T-helper 17 cell (primary cell): ENCODE results near the gene NR2E3. TPM values are rescaled to one million over a fixed set of nuclear protein-coding genes. Genes with fewer than 3 reads are reported as not detected.

ENCODE experiments used
- ATAC-seq: fragments of 150-1000 bp; cut with Tn5 transposase; 2 replicates; pipeline ENCODE4 v1.10.0; 2021; ENCODE audit warnings: mild to moderate bottlenecking, moderate library complexity
- DNase-seq, 3 donors: peaks; one replicate each; pipeline versions ENCODE4 v3.0.0 to v3.0.0-alpha.2; 2020 to 2021
- H3K9me3 ChIP-seq: one replicate; pipeline ENCODE4 v1.7.0; 2013; ENCODE audit warnings: low read length, mild to moderate bottlenecking; ENCODE audit not compliant: control insufficient read depth, poor library complexity, severe bottlenecking
- H3K27ac Mint-ChIP-seq: one replicate; pipeline ENCODE4 v1.8.0; 2022; ENCODE audit warnings: mild to moderate bottlenecking, moderate library complexity, mixed read lengths
- H3K27me3 Mint-ChIP-seq: one replicate; pipeline ENCODE4 v1.8.0; 2022; ENCODE audit warnings: mixed read lengths
- H3K36me3 Mint-ChIP-seq: one replicate; pipeline ENCODE4 v1.8.0; 2022; ENCODE audit warnings: low read depth, mixed read lengths
- H3K4me1 Mint-ChIP-seq: one replicate; pipeline ENCODE4 v1.8.0; 2022; ENCODE audit warnings: mild to moderate bottlenecking, mixed read lengths
- H3K4me3 Mint-ChIP-seq: one replicate; pipeline ENCODE4 v1.8.0; 2022; ENCODE audit warnings: mild to moderate bottlenecking, moderate library complexity, mixed read lengths
- total RNA-seq, 4 donors: library from RNA in 2 of 4; stranded (reverse) in 2 of 4; gene quantifications; one replicate each; pipeline ENCODE4 v1.2.3 and lab custom pipeline; 2022 to 2026

NR2E3 gene
- total RNA-seq, 2 donors from 2014 or later: not detected

DNA sequence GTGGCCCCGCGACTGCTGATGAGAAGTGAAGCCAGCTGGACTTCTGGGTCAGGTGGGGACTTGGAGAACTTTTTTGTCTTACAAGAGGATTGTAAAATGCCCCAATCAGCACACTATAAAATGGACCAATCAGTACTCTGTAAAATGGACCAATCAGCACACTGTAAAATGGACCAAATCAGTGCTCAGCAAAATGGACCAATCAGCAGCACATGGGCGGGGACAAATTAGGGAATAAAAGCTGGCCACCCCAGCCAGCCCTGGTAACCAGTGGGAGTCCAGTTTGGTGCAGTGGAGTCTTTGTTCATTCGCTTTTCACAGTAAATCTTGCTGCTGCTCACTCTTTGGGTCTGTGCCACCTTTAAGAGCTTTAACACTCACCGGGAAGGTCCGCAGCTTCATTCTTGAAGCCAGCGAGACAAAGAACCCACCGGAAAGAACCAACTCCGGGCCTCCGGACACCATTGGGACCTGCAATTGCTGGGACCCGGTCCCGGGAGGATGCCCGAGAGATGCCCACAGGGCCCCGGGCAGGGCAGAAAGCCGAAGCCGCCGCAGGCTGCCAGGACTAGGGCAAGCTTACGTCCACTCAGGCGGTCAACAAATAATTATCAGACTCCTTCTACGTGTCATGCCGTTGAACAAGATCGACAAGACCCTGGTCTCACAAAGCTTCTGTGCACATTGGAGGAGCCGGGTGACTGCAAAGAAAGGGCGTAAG lies 8.3 kb upstream of the NR2E3 start:
- ATAC-seq: no peak
- H3K9me3 ChIP-seq: no peaks in the 10 kb centered on the region
- no peak overlapping the region for H3K4me3 Mint-ChIP-seq
- H3K27ac Mint-ChIP-seq: no peak overlapping the region
- peaks cover 63% of the 10 kb centered on the region for H3K27me3 Mint-ChIP-seq
- H3K36me3 Mint-ChIP-seq: peaks cover 6% of the 10 kb centered on the region
- peaks cover 2% of the 10 kb centered on the region for H3K4me1 Mint-ChIP-seq
- DNase-seq: no peak

DNA sequence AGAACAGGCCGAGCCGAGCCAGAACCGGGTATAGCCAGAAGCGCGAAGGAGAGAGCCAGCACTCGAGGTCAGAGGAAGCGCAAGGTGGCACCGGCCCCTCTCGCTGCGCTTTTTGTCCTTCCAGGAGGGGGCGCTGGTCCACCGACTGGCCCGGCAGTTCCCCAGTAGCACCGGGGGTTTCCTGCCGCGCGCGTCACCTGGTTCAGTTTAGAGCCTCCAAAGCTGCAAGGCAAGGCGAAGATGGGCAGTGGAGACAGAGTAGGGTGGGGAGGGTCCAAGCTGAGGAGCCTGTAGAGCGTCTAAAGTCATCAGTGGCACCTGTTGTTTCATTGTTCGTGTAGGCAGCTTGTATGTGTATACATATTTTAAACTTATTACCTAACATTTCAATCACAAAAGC lies 7.6 kb upstream of the NR2E3 start:
- Mint-ChIP-seq H3K27me3 (peaks cover 70% of the 10 kb centered on the region), H3K36me3 (peaks cover 6% of the 10 kb centered on the region), H3K4me3 (no peak overlapping the region), H3K27ac (no peak overlapping the region), H3K4me1 (peaks cover 2% of the 10 kb centered on the region)
- H3K9me3 ChIP-seq: no peaks in the 10 kb centered on the region
- no peak for DNase-seq
- peak; percentile 40 for ATAC-seq

DNA sequence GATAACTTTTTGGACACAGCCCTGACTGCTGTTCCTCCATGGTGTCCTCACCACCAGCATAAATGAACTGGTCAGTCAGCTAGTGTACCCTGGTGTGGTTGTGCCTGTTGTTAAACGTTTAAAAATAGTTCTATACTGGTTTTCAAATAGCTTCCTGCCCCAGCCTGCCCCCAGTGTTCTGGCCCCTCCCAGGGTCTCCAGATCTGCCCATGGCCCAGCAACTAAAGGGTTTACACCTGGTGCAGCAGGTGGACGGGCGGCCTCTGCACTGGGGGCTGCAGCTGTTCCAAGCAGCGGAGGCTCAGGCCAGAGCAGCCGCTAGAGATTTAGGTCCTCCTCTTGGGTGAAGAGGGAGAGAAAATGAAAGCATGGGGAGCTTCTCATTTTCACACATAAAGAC lies 6.1 kb upstream of the NR2E3 start:
- peaks cover 2% of the 10 kb centered on the region for H3K4me1 Mint-ChIP-seq
- no peak for ATAC-seq

DNA sequence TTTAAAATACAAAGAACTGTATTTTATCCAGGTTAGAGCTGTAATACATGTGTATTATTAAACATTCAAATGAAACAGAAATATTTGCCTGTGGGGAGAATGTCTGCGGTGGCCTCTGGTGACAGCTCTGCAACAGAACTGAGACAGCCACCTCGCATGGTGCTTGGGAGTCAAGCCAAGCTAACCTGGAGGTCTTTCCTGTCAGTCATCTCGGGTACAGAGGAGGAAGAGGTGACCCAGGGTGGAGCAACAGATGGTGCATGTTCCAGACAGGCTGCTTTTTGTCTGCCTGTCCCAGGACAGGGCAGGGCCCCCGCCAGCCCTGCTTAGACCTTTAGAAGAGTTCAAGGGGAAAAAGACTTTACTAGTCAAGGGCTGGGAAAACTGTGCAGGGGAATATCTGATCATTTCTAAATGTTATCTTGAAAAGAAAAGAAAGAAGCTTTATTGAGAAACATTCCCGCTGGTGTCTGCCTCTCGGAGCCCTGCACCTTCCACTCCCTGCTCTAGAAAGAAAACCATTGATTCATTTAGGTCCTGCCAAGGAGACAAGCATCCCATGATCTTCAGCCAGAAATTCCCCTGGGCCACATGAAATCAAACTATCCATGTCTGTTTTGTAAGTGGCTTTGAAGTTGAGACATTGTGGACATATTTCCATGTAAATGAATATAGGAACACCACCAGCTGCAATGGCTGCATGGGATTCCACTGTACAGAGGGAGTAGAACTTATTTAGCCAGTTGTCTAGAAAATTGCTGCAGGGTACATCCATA lies 5.5 kb upstream of the NR2E3 start:
- H3K4me1 Mint-ChIP-seq: peaks cover 2% of the 10 kb centered on the region
- DNase-seq (no peak), ATAC-seq (no peak)
- H3K27me3 Mint-ChIP-seq: peaks cover 66% of the 10 kb centered on the region
- H3K36me3 Mint-ChIP-seq: peaks cover 6% of the 10 kb centered on the region
- H3K4me3 Mint-ChIP-seq: no peak overlapping the region
- H3K9me3 ChIP-seq: no peaks in the 10 kb centered on the region
- H3K27ac Mint-ChIP-seq: no peak overlapping the region

More for the DNA sequence above, 6.1 kb upstream of the NR2E3 start:
- no peaks in the 10 kb centered on the region for H3K9me3 ChIP-seq
- peaks cover 6% of the 10 kb centered on the region for H3K36me3 Mint-ChIP-seq
- peaks cover 68% of the 10 kb centered on the region for H3K27me3 Mint-ChIP-seq
- H3K4me3 Mint-ChIP-seq: no peak overlapping the region
- DNase-seq: no peak
- no peak overlapping the region for H3K27ac Mint-ChIP-seq

DNA sequence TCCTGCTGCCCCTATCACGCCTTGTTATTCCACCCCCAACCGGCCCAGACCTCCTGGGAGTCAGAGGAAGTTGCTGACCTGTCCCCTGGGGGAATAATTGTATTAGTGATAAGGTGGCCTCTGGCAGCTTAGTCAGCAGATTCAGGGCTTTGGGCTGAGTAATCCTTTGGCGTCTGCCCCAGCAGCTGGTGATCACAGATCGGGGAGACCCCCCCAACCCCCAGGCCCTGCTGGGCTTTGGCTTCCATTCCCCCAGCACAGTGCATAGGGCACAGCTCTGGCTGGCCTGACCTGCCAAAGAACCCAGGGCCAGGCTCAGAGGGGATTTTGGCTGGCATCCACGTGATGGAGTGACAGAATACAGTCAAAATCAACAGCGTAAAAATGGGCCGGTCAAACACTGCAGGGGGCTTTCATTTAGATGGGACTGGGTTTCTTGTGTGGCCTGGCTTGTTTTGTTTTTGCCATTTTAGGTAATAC lies 3.9 kb upstream of the NR2E3 start:
- Mint-ChIP-seq H3K27me3 (peaks cover 50% of the 10 kb centered on the region), H3K4me3 (no peak overlapping the region), H3K27ac (no peak overlapping the region), H3K4me1 (peaks cover 2% of the 10 kb centered on the region), H3K36me3 (peaks cover 4% of the 10 kb centered on the region)
- no peak for DNase-seq
- H3K9me3 ChIP-seq: no peaks in the 10 kb centered on the region
- ATAC-seq: no peak

DNA sequence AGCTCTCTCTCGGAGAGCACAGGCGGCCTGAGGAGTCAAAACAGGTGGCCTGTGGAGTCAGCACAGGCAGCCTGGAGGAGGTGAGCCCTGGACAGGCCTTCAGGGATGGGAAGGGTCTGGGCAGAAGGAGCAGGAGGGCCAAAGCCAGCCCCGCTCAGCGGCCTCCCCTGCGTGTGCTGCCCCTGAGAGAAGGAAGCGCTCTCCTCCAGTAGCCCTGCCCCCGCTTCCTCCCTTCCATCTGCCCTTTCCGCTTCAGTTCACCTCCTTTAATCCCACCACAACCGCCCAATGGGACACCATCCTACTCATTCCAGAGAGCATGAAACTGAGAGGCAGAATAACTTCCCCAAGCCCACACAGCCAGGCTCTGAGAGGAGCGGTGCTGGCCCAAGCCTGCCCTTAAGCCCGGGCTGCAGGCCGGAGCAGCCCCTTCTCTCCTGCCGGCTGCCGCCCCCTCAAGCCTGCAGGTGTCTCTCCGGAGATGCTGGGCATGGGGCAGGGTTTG lies 3.2 kb upstream of the NR2E3 start:
- no peak for DNase-seq
- Mint-ChIP-seq H3K4me1 (peaks cover 2% of the 10 kb centered on the region), H3K27me3 (peaks cover 45% of the 10 kb centered on the region), H3K36me3 (peaks cover 4% of the 10 kb centered on the region), H3K4me3 (no peak overlapping the region), H3K27ac (no peak overlapping the region)
- no peaks in the 10 kb centered on the region for H3K9me3 ChIP-seq
- no peak for ATAC-seq

DNA sequence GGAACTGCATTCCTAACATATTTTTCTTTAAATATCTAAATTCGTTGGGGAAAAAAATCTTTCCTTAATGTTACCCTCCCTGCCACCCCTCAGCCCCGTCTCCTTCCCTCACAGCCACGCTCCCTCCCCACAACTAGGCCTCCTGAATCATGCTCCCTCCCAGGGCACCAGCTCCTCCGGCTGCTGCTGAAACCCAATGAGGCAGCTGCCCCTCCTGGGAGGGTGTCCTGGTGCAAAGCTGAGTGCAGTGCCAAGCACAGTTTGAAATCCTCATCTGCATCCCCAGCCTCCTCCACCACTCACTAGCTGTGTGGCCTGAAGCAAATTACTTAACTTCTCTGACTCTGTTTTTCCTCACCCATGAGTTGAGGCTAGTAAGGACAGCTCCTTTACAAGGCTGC lies 2.7 kb upstream of the NR2E3 start:
- no peak for ATAC-seq
- DNase-seq: no peak
- no peak overlapping the region for H3K4me3 Mint-ChIP-seq
- H3K4me1 Mint-ChIP-seq: peaks cover 2% of the 10 kb centered on the region
- H3K27ac Mint-ChIP-seq: no peak overlapping the region
- peaks cover 2% of the 10 kb centered on the region for H3K36me3 Mint-ChIP-seq
- no peaks in the 10 kb centered on the region for H3K9me3 ChIP-seq
- H3K27me3 Mint-ChIP-seq: peaks cover 40% of the 10 kb centered on the region

DNA sequence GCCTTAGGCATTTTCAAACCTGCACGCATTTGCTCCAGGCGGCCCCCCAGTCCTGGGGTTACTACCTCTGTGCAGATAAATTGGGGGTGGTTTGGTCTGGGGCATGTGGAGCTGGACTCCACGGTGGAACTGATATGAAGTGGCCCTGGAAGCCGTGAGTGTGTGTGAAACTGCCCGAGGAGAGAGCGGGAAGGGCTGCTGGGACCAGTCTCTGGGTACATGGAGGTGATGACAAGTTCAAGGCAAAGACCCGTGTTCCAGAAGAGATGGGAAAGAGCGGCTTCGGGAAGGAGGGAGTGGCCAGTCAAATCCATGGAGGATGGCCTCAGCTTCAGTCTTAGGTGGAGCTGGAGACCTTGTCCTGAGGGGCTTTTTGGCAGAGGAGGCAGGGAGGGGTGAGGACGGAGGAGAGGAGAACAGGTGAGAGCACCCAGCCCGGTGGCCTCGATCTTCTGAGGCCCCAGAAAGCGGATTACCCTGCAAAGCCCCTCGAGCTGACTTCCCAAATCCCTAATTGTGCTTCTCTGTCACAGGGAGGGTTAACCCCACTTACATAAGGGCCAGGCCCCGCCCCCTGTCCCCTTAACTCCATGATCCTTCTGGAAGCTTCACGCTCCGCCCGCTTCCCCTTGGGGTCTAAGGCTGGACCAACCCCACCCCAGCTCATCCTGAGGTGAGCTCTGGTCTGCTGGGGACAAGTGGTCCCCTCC lies 1.9 kb upstream of the NR2E3 start:
- no peak for DNase-seq
- ATAC-seq: no peak
- H3K4me1 Mint-ChIP-seq: peaks cover 2% of the 10 kb centered on the region
- H3K27me3 Mint-ChIP-seq: peaks cover 35% of the 10 kb centered on the region
- no peak overlapping the region for H3K4me3 Mint-ChIP-seq
- H3K36me3 Mint-ChIP-seq: peaks cover 2% of the 10 kb centered on the region
- H3K27ac Mint-ChIP-seq: peak overlapping the region; percentile 11
- no peaks in the 10 kb centered on the region for H3K9me3 ChIP-seq

DNA sequence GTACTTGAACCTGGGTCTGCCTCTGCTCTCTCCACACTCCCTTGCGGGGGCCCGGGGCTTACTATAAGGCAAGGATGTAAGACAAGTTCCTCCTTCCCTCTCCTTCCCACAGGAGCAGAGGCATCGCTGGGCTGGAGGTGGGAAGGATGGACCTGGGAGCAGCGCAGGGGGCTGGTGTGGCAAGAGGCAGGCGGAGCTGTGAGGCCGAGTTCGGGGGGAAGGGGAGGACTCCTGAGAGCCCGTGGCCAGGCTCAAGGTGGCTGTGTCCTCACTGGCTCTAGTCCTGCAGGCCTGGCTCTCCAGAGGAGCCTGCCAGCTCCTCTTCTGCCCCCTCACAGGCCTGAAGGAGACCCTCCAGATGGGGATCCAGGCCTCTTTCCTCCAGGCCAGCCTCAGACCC lies 1.0 kb upstream of the NR2E3 start:
- DNase-seq (no peak), ATAC-seq (no peak)
- Mint-ChIP-seq H3K27ac (peak overlapping the region; percentile 11), H3K4me1 (peaks cover 2% of the 10 kb centered on the region), H3K27me3 (peaks cover 35% of the 10 kb centered on the region), H3K36me3 (peaks cover 2% of the 10 kb centered on the region), H3K4me3 (no peak overlapping the region)
- no peaks in the 10 kb centered on the region for H3K9me3 ChIP-seq

DNA sequence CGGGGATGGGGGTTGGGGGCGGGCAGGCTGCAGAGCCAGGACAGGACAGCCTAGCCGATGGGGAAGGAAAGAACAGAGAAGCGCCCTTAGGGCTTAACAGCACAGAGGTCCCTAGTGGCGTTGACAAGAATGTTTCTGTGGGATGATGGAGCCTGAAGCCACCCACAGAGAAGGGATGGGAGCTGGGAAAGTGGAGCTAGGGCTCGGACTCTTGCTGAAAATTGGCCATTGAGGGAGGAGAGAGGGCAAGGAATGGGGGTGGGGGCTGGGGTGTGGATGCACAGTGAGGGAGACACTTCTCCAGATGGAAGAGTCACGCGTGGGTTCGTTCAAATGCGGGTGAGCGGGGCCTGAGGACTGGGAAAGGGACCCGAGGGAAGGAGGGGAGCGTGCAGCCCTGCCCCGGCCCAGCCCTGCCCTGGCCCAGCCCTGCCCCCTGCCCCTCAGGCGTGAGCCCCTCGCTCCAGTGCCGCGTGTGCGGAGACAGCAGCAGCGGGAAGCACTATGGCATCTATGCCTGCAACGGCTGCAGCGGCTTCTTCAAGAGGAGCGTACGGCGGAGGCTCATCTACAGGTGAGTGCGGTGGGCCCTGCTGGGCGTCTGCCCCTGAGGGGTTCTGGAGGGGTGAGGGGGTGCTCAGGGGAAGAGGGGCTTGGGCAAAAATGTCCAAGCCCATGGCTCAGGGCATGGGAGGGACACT lies 832 bp downstream of the NR2E3 start:
- Mint-ChIP-seq H3K36me3 (no peaks in the 10 kb centered on the region), H3K4me1 (no peaks in the 10 kb centered on the region), H3K27me3 (peaks cover 20% of the 10 kb centered on the region), H3K27ac (no peak overlapping the region), H3K4me3 (no peak overlapping the region)
- ATAC-seq (no peak), DNase-seq (no peak)
- H3K9me3 ChIP-seq: no peaks in the 10 kb centered on the region

DNA sequence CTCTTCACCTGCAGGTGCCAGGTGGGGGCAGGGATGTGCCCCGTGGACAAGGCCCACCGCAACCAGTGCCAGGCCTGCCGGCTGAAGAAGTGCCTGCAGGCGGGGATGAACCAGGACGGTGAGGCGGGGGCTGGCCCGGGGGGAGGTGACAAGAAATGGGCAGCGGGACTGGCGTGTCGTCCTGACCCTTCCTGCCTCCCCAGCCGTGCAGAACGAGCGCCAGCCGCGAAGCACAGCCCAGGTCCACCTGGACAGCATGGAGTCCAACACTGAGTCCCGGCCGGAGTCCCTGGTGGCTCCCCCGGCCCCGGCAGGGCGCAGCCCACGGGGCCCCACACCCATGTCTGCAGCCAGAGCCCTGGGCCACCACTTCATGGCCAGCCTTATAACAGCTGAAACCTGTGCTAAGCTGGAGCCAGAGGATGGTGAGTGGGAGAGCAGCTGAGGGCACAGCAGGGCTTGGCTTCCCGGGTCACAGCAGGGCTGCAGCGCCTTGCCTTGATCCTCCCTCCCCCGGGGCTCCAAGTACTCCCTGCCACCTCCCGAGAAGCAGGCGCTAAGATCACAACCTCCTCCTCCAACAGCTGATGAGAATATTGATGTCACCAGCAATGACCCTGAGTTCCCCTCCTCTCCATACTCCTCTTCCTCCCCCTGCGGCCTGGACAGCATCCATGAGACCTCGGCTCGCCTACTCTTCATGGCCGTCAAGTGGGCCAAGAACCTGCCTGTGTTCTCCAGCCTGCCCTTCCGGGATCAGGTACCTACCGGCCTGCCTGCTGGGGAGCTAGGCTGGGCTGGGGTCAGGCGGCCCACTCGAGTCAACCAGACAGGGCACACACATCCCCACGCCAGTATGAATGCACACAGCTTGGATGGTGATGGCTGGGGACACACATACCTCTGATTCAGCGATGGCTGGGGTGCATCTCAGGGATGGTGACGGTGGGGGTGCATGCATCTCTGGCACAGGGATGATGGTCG lies 1.7 kb downstream of the NR2E3 start:
- DNase-seq (no peak), ATAC-seq (no peak)
- Mint-ChIP-seq H3K4me1 (no peaks in the 10 kb centered on the region), H3K27ac (no peak overlapping the region), H3K27me3 (peaks cover 15% of the 10 kb centered on the region), H3K36me3 (no peaks in the 10 kb centered on the region), H3K4me3 (no peak overlapping the region)
- no peaks in the 10 kb centered on the region for H3K9me3 ChIP-seq
